HEK293 (cell line): ENCODE results near the gene CYRIA.

Experiments
- CTCF ChIP-seq: fragments of 450-650 bp; formaldehyde crosslinking; IDR thresholded peaks from 2 replicates; pipeline ENCODE4 v1.5.1; 2016; ENCODE audit warnings: missing biosample characterization, missing genetic modification characterization
- ZNF138 ChIP-seq: fragments of 450-650 bp; formaldehyde crosslinking; IDR thresholded peaks from 2 replicates; pipeline ENCODE4 v1.5.1; 2016; ENCODE audit warnings: missing biosample characterization, missing genetic modification characterization, borderline replicate concordance
- ZNF529 ChIP-seq: fragments of 450-650 bp; formaldehyde crosslinking; IDR thresholded peaks from 2 replicates; pipeline ENCODE4 v1.5.1; 2017; ENCODE audit warnings: missing genetic modification characterization, missing biosample characterization; ENCODE audit not compliant: insufficient replicate concordance
- ZNF777 ChIP-seq: fragments of 450-650 bp; formaldehyde crosslinking; IDR thresholded peaks from 2 replicates; pipeline ENCODE4 v1.5.1; 2017; ENCODE audit warnings: missing biosample characterization, missing genetic modification characterization, borderline replicate concordance

- TF ChIP-seq ZNF777 (tag by site-specific recombination) = no peak
- no peak for TF ChIP-seq ZNF529 (tag by site-specific recombination)
- TF ChIP-seq ZNF138 (tag by site-specific recombination) = no peak
- no peak for TF ChIP-seq CTCF
Measured at GRCh38 chr2:16680781-16681180, 15.1 kb upstream of the CYRIA start.
